HG02759 (cell line): ENCODE measurements around the gene MMEL1.
A peak's percentile ranks its signal among the peaks of the same experiment; 100 is the strongest.

ENCODE experiments used
- ATAC-seq: cut with Tn5 transposase; IDR thresholded peaks from one replicate; pipeline ENCODE4 v1.9.1; 2021; ENCODE audit warnings: mild to moderate bottlenecking, moderate library complexity; ENCODE audit not compliant: unreplicated experiment

Gene MMEL1

GRCh38 chr1:2591581-2592261 lies 41.1 kb downstream of the MMEL1 start:
- no peak for ATAC-seq

- ATAC-seq: no peak
Observed at GRCh38 chr1:2591233-2591580, 41.6 kb downstream of the MMEL1 start.

GRCh38 chr1:2590233-2591141 lies 42.3 kb downstream of the MMEL1 start:
- ATAC-seq: no peak

- no peak for ATAC-seq
Observed at GRCh38 chr1:2589431-2590232, 43.2 kb downstream of the MMEL1 start.

GRCh38 chr1:2588661-2589430 lies 44.0 kb downstream of the MMEL1 start:
- ATAC-seq: no peak

- no peak for ATAC-seq
Observed at GRCh38 chr1:2587860-2588571, 44.8 kb downstream of the MMEL1 start.

GRCh38 chr1:2587071-2587859 lies 45.6 kb downstream of the MMEL1 start:
- no peak for ATAC-seq

GRCh38 chr1:2586154-2587070 lies 46.4 kb downstream of the MMEL1 start, which contains the start of gene PRXL2B:
Gene PRXL2B, plus strand, starts transcription at chr1:2586777. Its CDS starts 109 bp downstream, at chr1:2586886.
- ATAC-seq: peak; percentile 78

- ATAC-seq: peak; percentile 38
Observed at GRCh38 chr1:2585318-2586092, 47.3 kb downstream of the MMEL1 start.

- no peak for ATAC-seq
Observed at GRCh38 chr1:2584686-2585317, 48.0 kb downstream of the MMEL1 start.

GRCh38 chr1:2583871-2584351 lies 48.9 kb downstream of the MMEL1 start:
- ATAC-seq: no peak

- ATAC-seq: no peak
Observed at GRCh38 chr1:2583331-2583791, 49.5 kb downstream of the MMEL1 start.

- no peak for ATAC-seq
Observed at GRCh38 chr1:2582391-2582790, 50.4 kb downstream of the MMEL1 start.

- ATAC-seq: no peak
Observed at GRCh38 chr1:2580691-2581090, 52.1 kb downstream of the MMEL1 start.

- ATAC-seq: no peak
Observed at GRCh38 chr1:2578758-2579118, 54.1 kb downstream of the MMEL1 start.

GRCh38 chr1:2577565-2578075 lies 55.2 kb downstream of the MMEL1 start:
- peak; percentile 35 for ATAC-seq
